GM18526 (cell line): Measurements from ENCODE around the gene RETREG3.

Experiments
- POLR2A ChIP-seq: IDR thresholded peaks from 3 replicates; pipeline ENCODE4 v1.6.1; 2011; ENCODE audit not compliant: insufficient read length; ENCODE audit errors: extremely low read depth

Gene RETREG3, protein sequence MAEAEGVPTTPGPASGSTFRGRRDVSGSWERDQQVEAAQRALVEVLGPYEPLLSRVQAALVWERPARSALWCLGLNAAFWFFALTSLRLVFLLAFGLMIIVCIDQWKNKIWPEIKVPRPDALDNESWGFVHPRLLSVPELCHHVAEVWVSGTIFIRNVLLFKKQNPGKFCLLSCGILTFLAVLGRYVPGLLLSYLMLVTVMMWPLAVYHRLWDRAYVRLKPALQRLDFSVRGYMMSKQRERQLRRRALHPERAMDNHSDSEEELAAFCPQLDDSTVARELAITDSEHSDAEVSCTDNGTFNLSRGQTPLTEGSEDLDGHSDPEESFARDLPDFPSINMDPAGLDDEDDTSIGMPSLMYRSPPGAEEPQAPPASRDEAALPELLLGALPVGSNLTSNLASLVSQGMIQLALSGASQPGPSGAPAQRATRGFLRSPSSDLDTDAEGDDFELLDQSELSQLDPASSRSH

DNA sequence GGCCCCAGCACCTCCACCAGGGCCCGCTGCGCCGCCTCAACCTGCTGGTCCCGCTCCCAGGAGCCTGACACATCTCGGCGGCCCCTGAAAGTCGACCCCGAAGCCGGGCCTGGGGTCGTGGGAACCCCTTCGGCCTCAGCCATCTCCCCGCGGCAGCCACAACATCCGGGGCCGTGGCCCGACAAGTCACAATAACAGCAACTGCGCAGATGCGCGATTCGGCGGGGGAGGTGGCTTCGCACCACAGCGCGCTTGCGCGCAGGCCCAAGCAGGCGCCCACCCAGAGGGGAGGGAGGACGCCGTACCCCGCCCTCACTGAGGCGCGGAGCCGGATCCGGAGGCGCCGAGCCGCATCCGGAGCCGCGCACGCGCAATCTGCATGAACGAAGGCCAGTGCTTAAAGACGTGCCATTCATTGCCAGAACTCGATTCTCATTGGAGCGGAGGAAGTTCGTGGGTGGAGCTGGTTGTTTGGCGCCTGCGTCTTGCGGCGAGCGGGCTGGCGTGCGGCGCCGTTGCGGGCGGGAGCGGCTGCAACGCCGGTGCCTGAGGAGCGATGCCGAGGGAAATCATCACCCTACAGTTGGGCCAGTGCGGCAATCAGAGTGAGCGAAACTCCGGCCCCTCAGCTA, at the start of gene RETREG3, which contains the start of gene TUBG1:
Gene RETREG3, minus strand, starts transcription at position 193 of the 632 bp plus-strand sequence. Its CDS starts 50 bp downstream, at position 143.
Gene TUBG1, plus strand, starts transcription at position 502 of the 632 bp plus-strand sequence. Its CDS starts 55 bp downstream, at position 557.
- peak; percentile 81 for TF ChIP-seq POLR2A

DNA sequence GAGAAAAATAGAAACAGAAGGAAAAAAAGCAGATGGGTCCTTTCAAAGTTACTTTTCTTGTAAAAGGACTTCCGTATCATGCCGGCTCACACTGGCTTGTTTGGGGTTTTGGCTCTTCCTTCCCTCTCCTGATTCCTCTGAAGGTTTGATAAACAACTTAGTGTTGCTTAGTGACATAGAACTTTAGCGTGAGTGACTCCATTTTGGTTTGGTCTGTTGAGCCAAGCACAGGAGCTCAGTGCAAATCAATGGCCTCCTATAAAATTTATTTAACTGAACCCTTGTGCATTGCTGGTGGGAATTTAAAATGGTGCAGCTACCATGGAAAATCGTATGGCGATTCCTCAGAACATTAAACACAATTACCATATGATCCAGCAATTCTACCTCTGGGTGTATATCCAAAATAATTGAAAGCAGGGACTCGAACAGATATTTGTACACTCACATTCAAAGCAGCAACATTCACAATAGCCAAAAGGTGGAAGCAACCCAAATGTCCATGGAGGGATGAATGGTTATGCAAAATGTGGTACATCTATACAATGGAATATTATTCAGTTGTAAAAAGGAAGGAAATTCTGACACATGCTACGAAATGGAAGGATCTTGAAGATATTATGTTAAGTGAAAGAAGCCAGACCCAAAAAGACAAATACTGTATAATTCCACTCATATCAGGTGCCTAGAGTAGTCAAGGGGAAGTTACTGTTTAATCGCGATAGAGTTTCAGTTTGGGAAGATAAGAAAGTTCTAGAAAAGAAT, 48.8 kb upstream of the RETREG3 start:
- no peak for TF ChIP-seq POLR2A

DNA sequence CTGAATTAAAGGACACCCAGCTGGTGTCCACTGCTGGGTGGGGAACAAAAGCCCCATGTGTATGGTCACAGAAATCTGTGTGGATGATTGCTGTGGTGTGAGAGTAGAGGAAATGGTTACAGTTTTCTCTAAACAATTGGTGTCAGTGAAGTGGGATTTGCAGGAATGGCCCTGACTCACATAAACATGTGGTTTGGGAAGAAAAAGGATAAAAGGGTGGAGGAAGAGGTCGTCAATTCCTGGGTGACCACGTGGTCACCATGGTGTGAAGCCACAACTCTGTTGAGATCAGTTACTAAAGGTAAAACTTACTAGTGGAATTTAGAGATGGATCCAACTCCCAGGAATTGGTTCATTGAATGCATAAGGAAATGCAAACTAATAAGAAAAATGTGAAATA, 46.4 kb upstream of the RETREG3 start:
- TF ChIP-seq POLR2A: no peak

DNA sequence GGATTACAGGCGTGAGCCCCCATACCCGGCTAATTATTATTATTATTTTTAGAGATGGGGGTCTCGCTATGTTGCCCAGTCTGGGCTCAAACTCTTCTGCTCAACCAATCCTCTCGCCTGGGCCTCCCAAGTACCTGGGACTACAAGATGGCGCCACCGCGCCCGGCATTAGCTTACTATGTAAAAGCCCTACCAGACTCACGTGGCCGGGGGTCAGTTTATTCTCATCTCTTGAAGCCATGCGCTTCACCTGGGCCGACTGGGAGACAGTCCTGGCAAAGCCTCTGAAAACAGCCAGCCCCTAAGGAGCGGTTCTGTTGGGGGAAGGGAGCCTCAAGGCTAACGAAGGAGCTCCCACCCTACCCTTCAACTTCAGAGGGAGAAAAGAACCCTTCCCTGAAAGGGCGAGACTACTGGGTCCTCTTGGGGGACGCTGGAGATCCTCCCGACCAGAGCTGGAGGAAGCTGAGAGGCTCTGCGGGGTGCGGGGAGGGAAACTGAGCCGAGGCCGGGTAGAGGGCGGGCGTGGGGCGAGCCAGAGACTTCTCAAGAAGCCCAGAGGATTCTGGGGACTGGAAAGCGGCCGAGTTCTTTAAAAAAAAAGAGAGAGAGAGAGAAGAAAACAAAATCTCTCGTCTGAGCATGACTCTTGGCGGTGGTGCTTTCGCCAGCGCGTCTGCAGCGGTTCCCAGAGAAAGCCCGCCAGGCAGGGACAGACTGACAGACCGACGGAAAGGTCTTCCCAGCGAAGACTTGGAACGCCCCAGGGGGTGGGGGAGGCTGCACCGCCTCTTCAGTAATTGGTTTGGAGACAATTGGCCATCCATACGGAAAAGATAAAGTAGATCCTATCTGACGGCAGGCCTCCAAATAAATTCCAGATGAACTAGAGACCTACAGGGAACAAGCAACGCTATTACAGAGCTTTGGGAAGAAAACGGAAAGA, 44.3 kb upstream of the RETREG3 start:
- TF ChIP-seq POLR2A: no peak

DNA sequence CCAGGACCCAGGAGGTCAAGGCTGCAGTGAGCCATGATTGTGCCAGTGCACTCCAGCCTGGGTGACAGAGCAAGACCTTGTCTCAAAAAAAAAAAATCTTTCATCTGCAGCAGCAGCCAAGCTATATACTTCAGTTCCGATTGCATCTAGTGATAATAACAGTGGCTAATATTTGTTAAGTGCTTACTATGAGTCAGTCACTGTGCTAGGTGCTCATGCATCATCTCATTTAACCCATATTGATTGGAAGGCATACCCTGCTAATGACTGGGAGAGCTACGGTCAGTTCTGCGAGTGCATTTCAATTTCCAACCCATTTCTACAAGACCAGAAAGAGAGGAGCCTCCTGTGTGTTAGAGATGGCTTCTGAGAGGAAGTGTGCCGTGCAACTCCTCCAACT, 42.2 kb upstream of the RETREG3 start:
- no peak for TF ChIP-seq POLR2A

DNA sequence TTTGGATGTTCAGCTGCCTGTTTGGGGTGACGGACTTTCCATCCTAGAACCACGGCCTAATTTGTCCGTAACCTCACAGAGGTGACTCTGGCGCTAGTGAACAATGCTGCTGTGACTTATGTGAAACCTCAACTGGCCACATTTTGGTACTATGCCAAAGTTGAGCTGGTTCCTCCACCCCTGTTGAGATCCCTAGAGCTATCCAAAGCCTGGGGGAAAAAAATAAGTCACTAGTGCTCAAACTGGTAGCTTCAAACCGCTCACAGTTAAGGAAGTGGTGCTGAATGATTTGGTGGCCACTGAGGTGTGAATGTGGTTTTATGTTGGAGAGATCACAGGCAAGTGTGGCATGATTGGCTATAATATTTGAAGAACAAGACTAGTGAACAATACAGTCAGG, 38.6 kb upstream of the RETREG3 start:
- TF ChIP-seq POLR2A: no peak

DNA sequence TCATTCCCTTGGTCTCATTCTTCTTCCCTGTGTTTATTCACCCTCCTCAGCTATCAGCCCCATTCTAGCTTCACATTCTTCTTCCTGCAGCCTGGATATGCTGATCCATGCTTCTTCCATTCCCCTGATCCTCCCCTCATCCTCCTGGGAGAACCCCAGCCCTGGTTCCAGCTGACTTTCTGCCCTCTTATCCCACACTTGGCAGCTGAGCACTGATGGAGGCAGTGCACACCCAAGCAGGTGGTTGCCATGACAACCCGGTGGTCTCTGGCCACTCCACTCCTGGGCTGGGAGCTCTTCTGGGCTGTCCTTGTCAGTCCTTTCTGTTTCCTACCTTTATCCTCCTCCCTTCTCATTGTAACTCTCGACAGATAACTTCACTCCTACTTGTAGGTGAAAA, 33.2 kb upstream of the RETREG3 start:
- no peak for TF ChIP-seq POLR2A

DNA sequence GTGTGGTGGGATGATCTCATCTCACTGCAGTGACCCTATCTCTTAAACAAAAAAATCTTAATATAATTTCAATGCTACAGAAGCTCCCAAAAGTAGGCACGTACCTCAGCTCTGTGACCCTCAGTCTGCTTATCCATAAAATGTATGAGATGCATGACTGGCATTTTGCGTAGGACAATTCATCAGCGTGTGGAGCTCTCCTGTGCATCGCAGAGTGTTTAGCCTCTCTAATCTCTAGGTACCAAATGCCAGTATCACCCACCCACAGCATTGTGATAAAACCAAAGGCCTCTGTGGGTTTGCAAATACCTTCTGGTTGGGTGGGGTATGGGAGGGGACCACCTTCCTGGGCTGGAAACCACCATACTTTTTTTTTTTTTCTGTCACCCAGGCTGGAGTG, 30.9 kb upstream of the RETREG3 start:
- no peak for TF ChIP-seq POLR2A

DNA sequence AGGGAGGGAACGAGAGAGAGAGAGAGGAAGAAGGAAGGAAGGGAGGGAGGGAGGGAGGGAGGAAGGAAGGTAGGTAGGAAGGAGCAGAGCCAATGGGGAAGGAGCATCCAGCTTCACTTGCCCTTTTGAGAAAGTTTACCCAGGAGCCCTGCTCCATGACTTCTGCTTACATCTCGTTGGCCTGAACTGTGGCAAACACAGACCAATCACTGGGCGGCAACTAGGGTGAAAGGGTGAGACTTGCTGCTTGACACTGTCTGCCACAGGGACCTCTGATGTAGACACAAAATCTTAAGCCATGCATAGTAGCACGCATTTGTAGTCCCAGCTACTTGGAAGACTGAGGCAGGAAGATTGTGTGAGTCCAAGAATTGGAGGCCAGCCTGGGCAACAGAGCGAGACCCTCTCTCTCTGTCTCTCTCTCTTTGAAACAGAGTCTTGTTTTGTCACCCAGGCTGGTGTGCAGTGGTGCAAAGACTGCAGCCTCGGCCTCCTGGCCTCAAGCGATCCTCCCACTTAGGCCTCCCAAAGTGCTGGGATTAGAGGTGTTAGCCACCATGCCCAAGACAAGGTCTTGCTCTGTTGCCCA, 30.4 kb upstream of the RETREG3 start:
- no peak for TF ChIP-seq POLR2A

DNA sequence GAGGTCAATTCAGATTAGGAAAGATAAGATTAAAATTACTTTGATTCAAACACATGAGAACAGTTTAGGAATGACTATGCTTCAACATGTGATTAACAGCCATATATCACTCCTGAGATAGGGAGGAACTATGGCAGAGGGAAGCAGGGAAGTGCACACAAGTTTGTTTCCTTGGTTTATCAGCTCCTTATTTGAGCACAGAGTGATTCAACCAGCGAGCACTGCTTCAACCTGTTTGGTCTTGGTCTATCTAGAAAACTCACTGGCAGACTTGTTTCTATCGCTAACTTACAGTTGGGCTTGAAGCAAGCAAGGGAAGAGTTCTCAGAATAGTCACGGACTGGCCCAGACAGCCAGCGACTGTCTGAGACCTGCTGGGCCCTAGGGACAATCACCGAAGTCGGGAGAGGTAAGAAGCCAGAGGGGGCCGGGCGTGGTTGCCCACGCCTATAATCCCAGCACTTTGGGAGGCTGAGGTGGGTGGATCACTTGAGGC, 23.8 kb upstream of the RETREG3 start:
- no peak for TF ChIP-seq POLR2A

DNA sequence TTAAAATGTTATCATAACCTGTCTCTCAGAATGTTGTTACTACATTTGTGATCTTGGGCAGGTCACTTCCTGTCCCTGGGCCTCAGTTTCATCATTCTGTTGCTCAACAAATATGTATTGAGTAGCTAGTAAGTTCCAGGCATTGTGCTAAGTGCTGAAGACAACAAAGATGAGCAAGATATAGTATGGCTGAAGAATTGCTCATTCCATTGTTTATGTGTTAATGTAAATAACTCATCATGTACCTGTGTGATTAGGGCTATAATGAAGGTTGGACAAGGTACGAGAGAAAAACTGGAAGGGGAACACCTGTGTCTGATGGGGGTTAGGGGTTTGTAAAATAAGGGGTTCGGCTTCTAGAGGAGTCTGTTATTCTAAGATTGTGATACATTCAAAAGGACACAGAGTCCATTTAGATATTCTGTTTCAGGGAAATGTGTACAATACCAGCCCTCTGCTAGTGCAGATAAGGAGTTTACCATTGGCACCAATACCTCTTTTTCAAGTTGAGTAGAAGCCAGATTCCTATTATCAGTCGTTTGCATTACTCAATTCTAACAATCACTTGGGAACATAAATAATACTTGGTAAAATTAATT, 20.3 kb upstream of the RETREG3 start:
- TF ChIP-seq POLR2A: no peak

DNA sequence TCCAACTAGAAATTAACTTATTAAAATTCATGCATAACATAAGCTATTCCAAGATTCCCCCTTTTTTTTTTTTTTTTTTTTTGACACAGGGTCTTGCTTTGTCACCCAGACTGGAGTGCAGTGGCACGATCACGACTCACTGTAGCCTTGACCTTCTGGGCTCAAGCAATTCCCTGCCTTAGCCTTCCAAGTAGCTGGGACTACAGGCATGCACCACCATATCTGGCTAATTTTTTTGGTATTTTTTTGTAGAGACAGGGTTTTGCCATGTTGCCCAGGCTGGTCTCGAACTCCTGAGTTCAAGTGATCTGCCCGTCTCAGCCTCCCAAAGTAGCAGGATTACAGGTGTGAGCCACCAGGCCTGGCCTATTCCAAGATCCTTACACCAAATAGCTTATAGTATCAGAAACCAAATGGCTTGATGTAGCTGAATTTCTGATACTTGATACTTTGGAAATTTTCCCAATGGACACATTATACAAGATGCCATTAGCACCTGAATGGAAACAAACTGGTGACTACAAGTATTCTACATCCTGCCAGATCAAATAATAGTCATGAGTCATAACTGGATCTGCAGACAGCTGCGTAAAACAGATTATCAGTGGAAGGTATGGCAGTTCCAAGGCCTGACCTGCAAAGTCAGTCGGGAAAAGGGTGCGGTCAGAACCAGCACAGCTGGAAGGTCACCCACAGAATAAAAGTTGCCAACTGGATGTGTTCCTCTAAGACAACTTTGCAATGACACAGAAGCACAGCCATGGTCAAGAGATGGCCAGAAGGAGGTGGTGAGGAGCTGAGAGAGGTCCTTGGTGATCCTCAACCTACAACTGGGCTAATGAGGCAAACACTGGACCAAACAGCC, 14.8 kb upstream of the RETREG3 start:
- no peak for TF ChIP-seq POLR2A

DNA sequence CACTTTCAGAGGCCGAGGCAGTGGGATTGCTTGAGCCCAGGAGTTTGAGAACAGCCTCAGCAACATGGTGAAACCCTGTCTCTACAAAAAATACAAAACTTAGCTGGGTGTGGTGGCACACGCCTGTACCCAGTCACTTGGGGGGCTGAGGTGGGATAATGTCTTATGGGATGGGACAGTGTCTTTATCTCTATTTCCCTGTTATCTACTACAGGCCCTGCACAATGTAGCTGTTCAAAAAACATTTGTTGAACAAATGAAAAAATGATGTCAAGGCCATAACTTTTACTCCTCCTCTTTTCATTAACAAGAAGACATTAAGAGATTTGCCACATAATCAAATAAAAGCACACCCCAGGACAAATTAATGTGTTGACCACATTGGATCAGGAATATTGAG, 14.1 kb upstream of the RETREG3 start:
- TF ChIP-seq POLR2A: no peak
